22Rv1 (cell line): Measurements from ENCODE around the gene COL4A2.

Source experiments
- H3K27ac ChIP-seq: fragments of 450-650 bp; 2 replicates; pipeline ENCODE4 v1.5.1; 2017
- ZFX ChIP-seq: fragments of 450-650 bp; IDR thresholded peaks from 2 replicates; pipeline ENCODE4 v1.6.1; 2017; ENCODE audit warnings: antibody characterized with exemption, borderline replicate concordance
- TF ChIP-seq, protein P1 (sequence below): fragments of 450-650 bp; IDR thresholded peaks from 2 replicates; pipeline ENCODE4 v1.5.1; 2017; ENCODE audit warnings: mild to moderate bottlenecking

The COL4A2 gene

DNA sequence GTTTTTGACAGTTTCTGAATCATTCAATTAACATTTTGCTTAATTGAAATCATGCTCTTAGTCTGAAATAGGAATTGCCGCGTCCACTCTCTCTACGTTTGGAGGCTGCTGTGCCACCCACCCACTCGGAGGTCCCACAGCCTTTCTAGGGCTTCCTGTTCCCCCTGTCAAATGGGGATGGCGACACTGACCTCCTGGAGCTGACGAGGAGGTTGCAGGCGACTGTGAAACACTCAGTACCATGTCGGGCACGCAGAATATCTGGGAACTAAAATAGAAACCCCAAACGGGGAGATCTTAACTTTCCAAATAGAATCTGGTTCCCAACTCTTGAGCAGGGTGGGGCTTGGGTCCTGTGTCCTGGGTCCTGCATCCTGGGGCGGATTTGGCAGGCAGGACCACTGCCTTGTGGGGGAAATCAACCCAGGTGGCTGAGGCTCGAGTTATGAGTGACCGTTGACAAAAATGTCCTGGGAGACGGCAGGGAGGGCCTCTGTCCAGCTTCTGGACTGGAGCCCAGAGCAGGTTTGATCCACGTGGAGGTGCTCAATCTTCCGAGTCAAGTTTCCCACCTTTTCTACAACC lies 129.8 kb downstream of the COL4A2 start:
- TF ChIP-seq, protein P1, sequence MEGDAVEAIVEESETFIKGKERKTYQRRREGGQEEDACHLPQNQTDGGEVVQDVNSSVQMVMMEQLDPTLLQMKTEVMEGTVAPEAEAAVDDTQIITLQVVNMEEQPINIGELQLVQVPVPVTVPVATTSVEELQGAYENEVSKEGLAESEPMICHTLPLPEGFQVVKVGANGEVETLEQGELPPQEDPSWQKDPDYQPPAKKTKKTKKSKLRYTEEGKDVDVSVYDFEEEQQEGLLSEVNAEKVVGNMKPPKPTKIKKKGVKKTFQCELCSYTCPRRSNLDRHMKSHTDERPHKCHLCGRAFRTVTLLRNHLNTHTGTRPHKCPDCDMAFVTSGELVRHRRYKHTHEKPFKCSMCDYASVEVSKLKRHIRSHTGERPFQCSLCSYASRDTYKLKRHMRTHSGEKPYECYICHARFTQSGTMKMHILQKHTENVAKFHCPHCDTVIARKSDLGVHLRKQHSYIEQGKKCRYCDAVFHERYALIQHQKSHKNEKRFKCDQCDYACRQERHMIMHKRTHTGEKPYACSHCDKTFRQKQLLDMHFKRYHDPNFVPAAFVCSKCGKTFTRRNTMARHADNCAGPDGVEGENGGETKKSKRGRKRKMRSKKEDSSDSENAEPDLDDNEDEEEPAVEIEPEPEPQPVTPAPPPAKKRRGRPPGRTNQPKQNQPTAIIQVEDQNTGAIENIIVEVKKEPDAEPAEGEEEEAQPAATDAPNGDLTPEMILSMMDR: no peak
- no peak for TF ChIP-seq ZFX

DNA sequence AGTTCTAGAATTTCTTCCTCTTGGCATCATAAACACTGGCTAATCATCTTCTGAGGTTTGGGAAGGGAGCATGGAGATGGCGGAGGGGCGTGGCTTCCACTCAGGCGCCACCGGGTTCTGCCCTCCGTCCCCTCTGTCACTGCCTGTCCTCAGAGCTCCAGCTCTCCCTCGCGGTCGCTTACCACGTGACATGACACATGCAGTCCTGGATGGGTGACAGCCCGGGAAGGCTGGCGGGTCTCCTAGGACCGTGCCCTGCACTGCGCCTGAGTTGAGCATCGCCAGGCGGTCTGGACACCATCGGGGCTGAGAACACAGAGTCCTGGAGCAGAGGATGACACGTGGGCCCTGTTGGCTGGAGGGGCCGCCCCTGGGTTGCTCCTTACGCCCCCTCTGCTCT lies 131.1 kb downstream of the COL4A2 start:
- no peak overlapping the region for H3K27ac ChIP-seq
- TF ChIP-seq ZFX: no peak
- TF ChIP-seq, protein P1: no peak

More for the DNA sequence above, 129.8 kb downstream of the COL4A2 start:
- H3K27ac ChIP-seq: no peak overlapping the region

DNA sequence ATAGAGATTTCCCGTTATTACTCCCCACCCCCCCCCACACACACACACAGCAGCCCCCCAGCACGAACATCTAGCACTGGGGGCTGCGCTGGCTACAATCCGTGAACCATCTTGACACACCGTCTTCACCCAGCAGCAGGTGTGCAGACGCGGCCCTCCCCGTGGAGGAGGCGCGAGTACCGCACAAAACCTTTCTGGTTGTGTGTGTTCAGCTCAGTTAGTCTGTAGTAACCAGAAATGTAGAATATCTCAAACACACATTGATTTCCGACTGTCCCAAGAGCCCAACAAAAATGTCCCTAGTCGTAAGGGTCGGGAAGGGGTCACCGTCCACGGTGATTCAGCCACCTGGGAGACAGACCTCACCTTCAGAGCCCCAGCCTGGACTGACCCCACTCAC lies 131.7 kb downstream of the COL4A2 start:
- TF ChIP-seq, protein P1: no peak
- TF ChIP-seq ZFX: no peak
- H3K27ac ChIP-seq: no peak overlapping the region

DNA sequence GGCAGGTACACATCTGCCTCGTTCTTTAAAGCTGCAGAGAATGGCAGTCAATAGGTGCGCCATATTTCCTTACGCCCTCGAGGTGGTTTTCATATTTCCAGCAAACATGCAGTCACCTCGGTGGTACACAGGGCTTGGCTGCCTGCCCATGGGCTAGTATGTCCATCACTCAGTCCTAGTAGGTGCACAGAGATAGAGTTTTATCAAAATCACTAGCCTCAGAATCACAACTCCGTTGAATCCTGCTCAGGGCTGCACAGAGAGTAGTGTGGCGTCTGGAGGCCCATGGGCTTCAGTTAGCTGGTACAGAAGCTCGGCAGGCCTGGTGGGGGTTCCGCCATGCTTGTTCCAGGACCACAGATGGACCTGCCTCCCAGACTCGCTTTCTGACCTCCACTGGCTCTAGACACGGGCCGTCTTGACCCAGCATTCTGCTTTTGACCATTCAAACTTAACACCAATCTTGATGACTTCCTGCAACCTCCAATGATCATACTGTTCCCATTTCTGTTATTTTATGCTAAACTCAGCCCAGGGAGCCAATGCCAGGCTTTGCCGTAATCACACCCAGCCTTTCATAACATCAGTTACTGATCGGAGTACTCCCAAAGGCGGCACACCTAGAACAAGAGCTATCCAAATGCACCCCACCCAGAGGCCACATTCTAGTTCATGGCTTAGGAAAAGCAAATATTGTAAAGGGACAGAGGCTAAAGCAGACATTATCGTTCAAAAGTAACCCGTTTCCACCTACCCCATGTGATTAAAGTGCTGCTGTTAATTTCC lies 134.1 kb downstream of the COL4A2 start:
- no peak overlapping the region for H3K27ac ChIP-seq
- TF ChIP-seq, protein P1: no peak
- no peak for TF ChIP-seq ZFX

DNA sequence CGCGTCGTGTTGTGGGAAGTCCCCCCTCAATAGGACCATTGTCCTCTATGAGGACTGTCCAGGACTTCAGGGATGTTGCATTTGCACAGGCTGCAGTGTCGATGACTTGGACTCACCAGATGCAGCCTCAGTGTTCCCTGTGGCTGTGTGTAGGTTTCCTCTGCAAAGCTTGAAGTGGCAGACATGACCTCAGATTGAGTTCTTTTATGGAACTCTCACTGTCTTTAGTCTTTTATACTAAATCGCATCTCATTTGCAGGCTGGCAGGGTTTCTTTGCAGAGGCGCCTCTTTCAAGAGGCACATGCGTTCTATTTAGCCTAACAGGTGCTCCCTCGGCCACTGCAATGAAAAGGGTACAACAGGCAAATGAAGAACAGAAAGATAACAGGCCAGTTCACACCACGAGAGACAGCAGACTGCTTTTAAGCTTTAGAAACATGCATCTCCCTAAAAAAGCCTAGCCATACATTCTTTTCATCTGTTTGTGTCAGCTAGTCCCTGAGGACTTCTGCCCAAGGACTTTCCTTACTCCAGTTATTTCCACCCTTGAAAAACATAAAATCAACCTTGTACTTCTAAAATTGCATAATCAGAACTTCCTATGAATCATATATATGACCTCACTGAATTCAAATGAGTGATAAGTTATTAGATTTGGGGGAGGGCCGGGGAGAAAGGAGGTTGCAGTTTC lies 136.0 kb downstream of the COL4A2 start:
- H3K27ac ChIP-seq: no peak overlapping the region
- TF ChIP-seq, protein P1: no peak
- no peak for TF ChIP-seq ZFX

DNA sequence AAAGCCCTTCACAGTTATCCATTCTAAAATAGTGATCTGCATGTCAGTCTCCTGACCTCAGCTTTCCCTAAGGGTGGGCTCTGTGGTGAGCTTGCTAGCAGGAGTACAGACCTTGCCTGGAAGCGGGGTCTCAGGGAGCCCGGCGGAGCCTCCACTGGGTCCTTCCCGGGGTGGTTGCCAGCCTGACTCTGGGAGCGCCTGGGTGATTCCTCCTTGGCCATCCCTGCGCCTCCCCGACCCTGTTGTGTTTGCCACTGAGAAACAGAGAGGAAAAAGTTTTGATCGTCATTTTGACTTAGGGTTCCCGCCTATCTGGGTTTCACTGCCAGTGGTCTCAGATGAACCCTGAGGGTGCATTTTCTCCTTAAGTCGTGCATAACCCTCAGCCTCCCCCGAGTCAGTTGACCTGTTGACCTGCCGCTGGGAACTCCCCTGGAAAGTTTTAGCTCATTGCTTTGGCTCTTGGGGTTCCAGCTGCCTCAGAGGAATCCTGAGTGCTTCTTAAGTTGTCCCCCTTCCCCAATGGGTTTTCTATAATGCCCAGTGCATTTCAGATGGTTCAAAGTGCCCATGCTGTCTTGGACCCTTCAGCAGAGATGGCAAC lies 136.6 kb downstream of the COL4A2 start:
- no peak overlapping the region for H3K27ac ChIP-seq
- no peak for TF ChIP-seq ZFX
- TF ChIP-seq, protein P1: no peak

DNA sequence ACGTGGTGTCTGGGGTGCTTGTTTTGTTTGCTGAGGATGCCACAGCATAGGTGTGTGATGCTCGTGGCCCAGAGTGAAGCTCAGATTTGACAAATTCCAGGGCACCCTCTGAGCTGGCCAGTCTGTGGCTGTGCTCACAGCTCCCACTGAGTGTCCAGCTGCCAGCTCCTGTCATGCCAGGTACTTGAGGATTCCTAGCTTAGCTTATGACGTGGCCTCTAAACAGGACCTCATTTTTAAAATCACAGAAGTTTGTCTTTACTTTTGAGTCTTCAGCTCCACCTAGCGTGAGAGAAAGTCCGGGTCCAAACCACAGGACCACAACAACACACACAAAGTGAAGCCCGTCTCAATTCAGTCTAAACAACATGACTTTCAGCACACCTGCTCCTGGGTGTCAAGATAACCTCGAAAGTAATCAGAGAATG lies 137.2 kb downstream of the COL4A2 start:
- no peak for TF ChIP-seq ZFX
- TF ChIP-seq, protein P1: peak; percentile 28; the same call in 1 of the 2 replicates
- H3K27ac ChIP-seq: no peak overlapping the region
